Activated CD4-positive, alpha-beta memory T cell treated with anti-CD3 and anti-CD28 coated beads for 36 hours (primary cell): ENCODE measurements around the gene DTNA. TPM values are rescaled to one million over a fixed set of nuclear protein-coding genes. Genes with fewer than 3 reads are reported as not detected.

ENCODE experiments used
- CTCF ChIA-PET: fragments of 350-600 bp; sonication (Branson Sonifier 250); formaldehyde crosslinking; loops from one replicate; lab custom pipeline; 2021; ENCODE audit warnings: antibody characterized with exemption, inconsistent platforms; lab: Charles Lee
- POLR2A ChIA-PET: fragments of 350-600 bp; sonication (Branson Sonifier 250); formaldehyde crosslinking; loops from one replicate; lab custom pipeline; 2021; ENCODE audit warnings: antibody characterized with exemption; lab: Charles Lee
- DNase-seq: peaks from one replicate; pipeline ENCODE4 v3.0.0-alpha.2; 2020
- H3K27ac Mint-ChIP-seq: one replicate; pipeline ENCODE4 v1.8.0; 2021; ENCODE audit warnings: mixed read lengths
- H3K27me3 Mint-ChIP-seq: one replicate; pipeline ENCODE4 v1.8.0; 2021; ENCODE audit warnings: mixed read lengths
- H3K36me3 Mint-ChIP-seq: one replicate; pipeline ENCODE4 v1.8.0; 2021; ENCODE audit warnings: mixed read lengths
- H3K4me1 Mint-ChIP-seq: one replicate; pipeline ENCODE4 v1.8.0; 2021; ENCODE audit warnings: low read depth, mixed read lengths
- H3K4me3 Mint-ChIP-seq: one replicate; pipeline ENCODE4 v1.8.0; 2021; ENCODE audit warnings: mild to moderate bottlenecking, mixed read lengths
- H3K9me3 Mint-ChIP-seq: one replicate; pipeline ENCODE4 v1.8.0; 2021; ENCODE audit warnings: mixed read lengths
- intact Hi-C: fragments of 100-400 bp; cut with micrococcal nuclease; formaldehyde crosslinking; loops from one replicate; pipeline ENCODE4 v1.15.1; 2023
- total RNA-seq, 2 experiments: library from RNA; stranded (reverse); gene quantifications; one replicate each; pipeline ENCODE4 v1.2.3, GENCODE V29; 2021

Gene DTNA
- total RNA-seq, 2 experiments from 2014 or later: not detected

- POLR2A ChIA-PET: no interaction called here
- Mint-ChIP-seq H3K27me3 (peaks cover 3% of the 10 kb centered on the region), H3K4me3 (no peak overlapping the region), H3K36me3 (no peaks in the 10 kb centered on the region), H3K27ac (no peak overlapping the region), H3K4me1 (no peaks in the 10 kb centered on the region), H3K9me3 (no peaks in the 10 kb centered on the region)
- intact Hi-C loops: no loop called here
- CTCF ChIA-PET: no interaction called here
- DNase-seq: no peak
Measured at GRCh38 chr18:34746614-34747013, 36.5 kb downstream of the DTNA start.

DNA sequence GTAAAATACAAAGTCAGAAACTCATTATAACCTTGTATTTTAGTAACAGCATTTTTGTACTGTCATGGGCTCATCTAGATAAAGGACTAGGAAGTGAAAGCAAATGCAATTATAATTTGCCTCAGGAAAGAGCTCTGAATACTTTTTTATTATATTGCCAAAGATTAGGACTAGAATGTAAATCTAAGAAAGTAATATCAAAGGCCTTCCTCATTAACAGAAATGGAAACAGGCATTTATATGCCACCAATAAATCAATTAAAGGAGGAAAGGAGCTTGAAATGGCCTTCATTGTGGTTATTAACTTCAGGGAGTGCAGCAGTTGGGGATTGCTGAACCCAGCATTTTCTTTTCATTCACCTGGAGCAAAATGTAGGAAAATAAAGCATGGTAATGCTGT, 39.6 kb downstream of the DTNA start:
- intact Hi-C loops: no loop called here
- Mint-ChIP-seq H3K27me3 (peaks cover 5% of the 10 kb centered on the region), H3K9me3 (no peaks in the 10 kb centered on the region), H3K27ac (no peak overlapping the region), H3K4me3 (no peak overlapping the region), H3K4me1 (no peaks in the 10 kb centered on the region), H3K36me3 (no peaks in the 10 kb centered on the region)
- POLR2A ChIA-PET: no interaction called here
- DNase-seq: no peak
- CTCF ChIA-PET: interaction anchor here (1.5 kb wide), 1 partner anchor 38 kb away, joined by 4 read pairs; no protein-coding TSS in a partner anchor

DNA sequence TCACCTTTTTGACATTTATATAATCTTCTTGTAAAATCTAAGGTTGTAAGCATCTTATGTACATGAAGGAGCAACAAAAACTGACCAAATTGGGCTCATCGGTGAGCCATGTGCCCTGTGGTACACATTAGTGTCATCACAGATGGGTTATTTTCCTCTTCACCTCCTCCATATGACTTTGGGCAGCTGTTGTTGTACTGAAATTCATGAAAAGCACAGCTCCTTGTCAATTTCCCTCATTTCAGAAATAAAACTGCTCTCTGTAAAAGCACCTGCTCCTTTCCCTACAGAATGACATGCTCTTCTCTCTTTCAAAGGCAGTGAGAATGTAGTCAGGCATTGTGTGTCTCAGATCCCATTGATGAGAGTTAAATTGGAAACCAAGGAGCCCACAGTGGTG, 42.0 kb downstream of the DTNA start:
- Mint-ChIP-seq H3K36me3 (no peaks in the 10 kb centered on the region), H3K27ac (no peak overlapping the region), H3K4me1 (no peaks in the 10 kb centered on the region), H3K27me3 (peaks cover 5% of the 10 kb centered on the region), H3K4me3 (no peak overlapping the region), H3K9me3 (no peaks in the 10 kb centered on the region)
- intact Hi-C loops: no loop called here
- ChIA-PET CTCF (no interaction called here), POLR2A (no interaction called here)
- DNase-seq: no peak

GRCh38 chr18:34754300-34754699, 44.2 kb downstream of the DTNA start:
- no peaks in the 10 kb centered on the region for H3K4me1 Mint-ChIP-seq
- POLR2A ChIA-PET: no interaction called here
- no peaks in the 10 kb centered on the region for H3K36me3 Mint-ChIP-seq

GRCh38 chr18:34757666-34758065, 47.6 kb downstream of the DTNA start:
- CTCF ChIA-PET: no interaction called here
- DNase-seq: no peak
- POLR2A ChIA-PET: no interaction called here
- no peaks in the 10 kb centered on the region for H3K36me3 Mint-ChIP-seq
- no peaks in the 10 kb centered on the region for H3K4me1 Mint-ChIP-seq
- no peak overlapping the region for H3K27ac Mint-ChIP-seq
- H3K27me3 Mint-ChIP-seq: peaks cover 3% of the 10 kb centered on the region
- intact Hi-C loops: no loop called here
- no peaks in the 10 kb centered on the region for H3K9me3 Mint-ChIP-seq
- H3K4me3 Mint-ChIP-seq: no peak overlapping the region

More at GRCh38 chr18:34754300-34754699, 44.2 kb downstream of the DTNA start:
- Mint-ChIP-seq H3K27ac (no peak overlapping the region), H3K9me3 (no peaks in the 10 kb centered on the region), H3K27me3 (peaks cover 5% of the 10 kb centered on the region), H3K4me3 (no peak overlapping the region)
- CTCF ChIA-PET: no interaction called here
- no peak for DNase-seq
- intact Hi-C loops: no loop called here

DNA sequence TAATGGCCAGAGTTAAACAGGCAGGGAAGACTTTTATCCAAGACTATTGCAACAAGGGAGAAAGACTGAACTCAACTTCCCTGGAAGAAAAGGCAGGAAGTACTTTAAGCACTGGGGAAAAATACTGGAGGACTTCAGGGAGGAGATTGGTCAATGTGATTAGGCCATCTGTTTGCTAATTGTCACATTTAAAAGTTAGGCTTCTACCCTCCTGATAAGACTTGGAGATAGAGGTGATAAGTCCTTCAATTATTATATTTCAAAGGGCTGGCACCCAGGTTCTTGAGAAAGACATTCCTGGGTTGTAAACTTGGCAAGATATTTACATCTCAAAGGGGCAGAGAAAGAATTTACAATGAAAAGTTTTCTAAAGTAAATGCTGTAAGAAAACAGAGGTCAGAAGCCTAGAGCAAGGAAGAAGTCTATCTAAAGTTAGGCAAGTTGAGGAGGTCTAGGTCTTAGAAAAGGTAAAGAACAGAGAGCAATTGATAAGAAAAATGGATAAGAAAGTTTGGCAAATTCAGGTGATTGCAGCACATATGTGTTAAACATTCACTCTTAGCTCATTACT, 48.4 kb downstream of the DTNA start:
- H3K4me3 Mint-ChIP-seq: no peak overlapping the region
- peaks cover 4% of the 10 kb centered on the region for H3K27me3 Mint-ChIP-seq
- no peaks in the 10 kb centered on the region for H3K9me3 Mint-ChIP-seq
- H3K36me3 Mint-ChIP-seq: no peaks in the 10 kb centered on the region
- no peak overlapping the region for H3K27ac Mint-ChIP-seq
- no peaks in the 10 kb centered on the region for H3K4me1 Mint-ChIP-seq
- ChIA-PET CTCF (no interaction called here), POLR2A (no interaction called here)
- no peak for DNase-seq
- intact Hi-C loops: no loop called here

DNA sequence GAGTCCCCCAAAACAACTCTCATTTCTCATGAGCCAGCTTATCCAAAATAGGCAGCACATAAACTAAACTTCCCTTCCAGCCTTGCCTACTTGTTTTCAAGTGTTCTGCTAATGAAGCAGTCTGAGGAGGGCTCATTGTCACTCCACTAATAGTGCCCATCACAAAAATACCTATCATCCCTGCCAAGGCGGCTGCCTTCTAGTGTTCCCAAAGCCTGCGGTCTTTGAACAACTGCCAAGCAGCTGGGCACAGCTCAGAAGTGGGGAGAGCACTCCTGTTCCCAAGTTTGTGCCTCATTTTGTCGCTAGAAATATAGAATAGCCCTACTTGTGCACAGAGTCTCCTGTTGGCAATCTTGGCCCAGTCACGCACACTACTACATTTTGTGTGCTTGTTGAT, 50.3 kb downstream of the DTNA start:
- no peaks in the 10 kb centered on the region for H3K36me3 Mint-ChIP-seq
- intact Hi-C loops: no loop called here
- H3K9me3 Mint-ChIP-seq: no peaks in the 10 kb centered on the region
- H3K4me3 Mint-ChIP-seq: no peak overlapping the region
- H3K27me3 Mint-ChIP-seq: peaks cover 2% of the 10 kb centered on the region
- no peak for DNase-seq
- CTCF ChIA-PET: no interaction called here
- POLR2A ChIA-PET: no interaction called here
- H3K4me1 Mint-ChIP-seq: no peaks in the 10 kb centered on the region
- H3K27ac Mint-ChIP-seq: no peak overlapping the region

- Mint-ChIP-seq H3K36me3 (no peaks in the 10 kb centered on the region), H3K27me3 (peaks cover 2% of the 10 kb centered on the region), H3K27ac (no peak overlapping the region), H3K4me3 (no peak overlapping the region), H3K9me3 (no peaks in the 10 kb centered on the region), H3K4me1 (no peaks in the 10 kb centered on the region)
- ChIA-PET POLR2A (no interaction called here), CTCF (interaction anchor here (2.8 kb wide), 1 partner anchor 23 kb away, joined by 12 read pairs; no protein-coding TSS in a partner anchor)
- DNase-seq: no peak
- intact Hi-C loops: no loop called here
Measured at GRCh38 chr18:34764451-34764850, 54.4 kb downstream of the DTNA start.

GRCh38 chr18:34767601-34768027, 57.5 kb downstream of the DTNA start:
- Mint-ChIP-seq H3K4me1 (no peaks in the 10 kb centered on the region), H3K36me3 (no peaks in the 10 kb centered on the region), H3K9me3 (no peaks in the 10 kb centered on the region), H3K27ac (no peak overlapping the region), H3K4me3 (no peak overlapping the region), H3K27me3 (peaks cover under 1% of the 10 kb centered on the region)
- no peak for DNase-seq
- POLR2A ChIA-PET: no interaction called here
- intact Hi-C loops: no loop called here
- CTCF ChIA-PET: interaction anchor here (1.3 kb wide), 1 partner anchor 16 kb away, joined by 3 read pairs; no protein-coding TSS in a partner anchor

DNA sequence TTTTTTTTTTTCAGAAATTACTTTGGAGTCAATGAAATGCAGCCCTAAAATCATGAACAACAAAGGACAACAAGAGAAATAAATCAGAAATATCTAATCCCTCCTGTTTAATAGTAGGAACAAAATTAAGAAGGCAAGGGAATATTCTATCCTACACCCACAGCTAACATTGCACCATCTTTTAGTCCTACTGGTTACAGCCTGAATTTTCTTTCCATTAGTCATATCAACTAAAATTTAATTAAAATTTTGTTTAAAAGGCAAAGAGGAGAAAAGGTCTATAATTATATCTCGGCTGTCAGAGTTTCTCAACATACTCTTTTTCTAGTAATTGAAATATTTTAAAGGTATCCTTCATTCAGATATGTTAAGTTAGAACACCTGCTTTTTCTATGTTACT, 61.9 kb downstream of the DTNA start:
- Mint-ChIP-seq H3K4me3 (no peak overlapping the region), H3K27me3 (peaks cover 15% of the 10 kb centered on the region), H3K27ac (no peak overlapping the region), H3K36me3 (no peaks in the 10 kb centered on the region), H3K9me3 (no peaks in the 10 kb centered on the region), H3K4me1 (no peaks in the 10 kb centered on the region)
- DNase-seq: no peak
- intact Hi-C loops: no loop called here
- CTCF ChIA-PET: interaction anchor here (1.6 kb wide), 1 partner anchor 16 kb away, joined by 7 read pairs; no protein-coding TSS in a partner anchor
- POLR2A ChIA-PET: no interaction called here

DNA sequence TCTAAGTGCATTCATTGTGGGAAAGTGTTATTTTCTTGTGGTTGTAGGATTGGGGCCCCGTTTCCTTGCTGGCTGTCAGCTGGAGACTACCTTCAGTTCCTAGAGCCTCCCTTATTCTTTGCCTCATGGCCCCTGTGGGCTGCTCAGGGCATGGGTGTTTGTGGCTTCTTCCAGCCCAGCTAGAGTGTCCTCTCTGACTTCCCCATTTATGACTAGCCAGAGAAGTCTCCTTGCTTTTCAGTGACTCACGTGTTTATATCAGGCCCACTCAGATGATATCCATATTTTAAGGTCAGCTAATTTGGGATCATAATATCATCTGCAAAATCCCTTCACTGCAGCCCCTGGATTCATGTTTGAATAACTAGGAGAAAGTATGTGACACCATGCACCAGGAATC, 62.8 kb downstream of the DTNA start:
- Mint-ChIP-seq H3K4me3 (no peak overlapping the region), H3K36me3 (no peaks in the 10 kb centered on the region), H3K9me3 (no peaks in the 10 kb centered on the region), H3K27ac (no peak overlapping the region), H3K4me1 (no peaks in the 10 kb centered on the region), H3K27me3 (peaks cover 15% of the 10 kb centered on the region)
- CTCF ChIA-PET: interaction anchor here (1.6 kb wide), 1 partner anchor 15 kb away, joined by 7 read pairs; no protein-coding TSS in a partner anchor
- no peak for DNase-seq
- POLR2A ChIA-PET: interaction anchor here (0.6 kb wide), 1 partner anchor 270 kb away, joined by 3 read pairs; no protein-coding TSS in a partner anchor
- intact Hi-C loops: no loop called here

GRCh38 chr18:34773378-34773777, 63.3 kb downstream of the DTNA start:
- ChIA-PET POLR2A (no interaction called here), CTCF (no interaction called here)
- no peak for DNase-seq
- H3K27ac Mint-ChIP-seq: no peak overlapping the region
- intact Hi-C loops: no loop called here
- peaks cover 15% of the 10 kb centered on the region for H3K27me3 Mint-ChIP-seq
- H3K9me3 Mint-ChIP-seq: no peaks in the 10 kb centered on the region
- no peak overlapping the region for H3K4me3 Mint-ChIP-seq
- no peaks in the 10 kb centered on the region for H3K36me3 Mint-ChIP-seq
- no peaks in the 10 kb centered on the region for H3K4me1 Mint-ChIP-seq
